Suppressor macrophage treated with lipopolysaccharide for 1 hour (primary cell): ENCODE measurements around the gene TSC1.

Experiments used
- DNase-seq, 3 donors: peaks; one replicate each; pipeline ENCODE4 v3.0.0-alpha.2; 2020 to 2022

TSC1 gene

DNA sequence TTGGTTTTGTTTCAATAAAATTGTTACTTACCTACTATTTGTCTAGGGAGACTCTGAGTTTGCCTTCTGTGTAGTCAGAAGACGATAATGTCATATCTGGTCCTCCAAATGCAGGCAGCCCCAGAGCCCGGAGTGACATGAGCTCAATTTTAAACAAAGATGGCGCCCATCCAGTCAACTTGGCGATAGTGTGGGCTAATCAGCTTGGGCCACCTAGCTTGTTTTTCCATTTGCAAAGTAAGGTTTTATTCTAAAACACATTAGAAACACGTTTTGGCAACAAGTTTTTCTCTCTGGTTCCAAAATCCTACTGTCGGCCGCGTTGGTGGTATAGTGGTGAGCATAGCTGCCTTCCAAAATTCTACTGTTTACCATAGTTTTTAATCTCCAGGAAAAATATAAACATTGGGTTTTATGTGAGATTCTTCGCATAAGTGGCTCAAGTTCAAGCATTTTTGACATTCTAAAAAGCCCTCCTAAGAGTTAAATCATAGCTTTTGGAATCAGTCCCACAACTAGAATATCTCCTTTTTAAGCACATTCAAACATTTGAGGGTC lies 13.2 kb downstream of the TSC1 start:
- no peak for DNase-seq

DNA sequence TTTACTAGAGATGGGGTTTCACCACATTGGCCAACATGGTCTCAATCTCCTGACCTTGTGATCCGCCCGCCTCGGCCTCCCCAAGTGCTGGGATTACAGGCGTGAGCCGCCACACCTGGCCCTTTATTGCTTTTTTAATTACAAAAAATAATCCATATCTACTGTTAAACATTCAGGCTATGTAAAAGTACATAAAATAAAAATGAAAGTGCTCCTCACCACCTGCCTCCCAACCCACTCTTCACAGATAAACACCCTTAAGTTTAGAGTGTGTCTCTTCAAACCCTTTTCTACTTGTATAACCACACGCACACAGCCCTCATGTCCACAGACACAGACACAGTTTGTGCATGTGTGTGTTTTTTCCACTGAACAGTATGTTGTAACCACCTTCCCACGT lies 16.7 kb downstream of the TSC1 start:
- no peak for DNase-seq

DNA sequence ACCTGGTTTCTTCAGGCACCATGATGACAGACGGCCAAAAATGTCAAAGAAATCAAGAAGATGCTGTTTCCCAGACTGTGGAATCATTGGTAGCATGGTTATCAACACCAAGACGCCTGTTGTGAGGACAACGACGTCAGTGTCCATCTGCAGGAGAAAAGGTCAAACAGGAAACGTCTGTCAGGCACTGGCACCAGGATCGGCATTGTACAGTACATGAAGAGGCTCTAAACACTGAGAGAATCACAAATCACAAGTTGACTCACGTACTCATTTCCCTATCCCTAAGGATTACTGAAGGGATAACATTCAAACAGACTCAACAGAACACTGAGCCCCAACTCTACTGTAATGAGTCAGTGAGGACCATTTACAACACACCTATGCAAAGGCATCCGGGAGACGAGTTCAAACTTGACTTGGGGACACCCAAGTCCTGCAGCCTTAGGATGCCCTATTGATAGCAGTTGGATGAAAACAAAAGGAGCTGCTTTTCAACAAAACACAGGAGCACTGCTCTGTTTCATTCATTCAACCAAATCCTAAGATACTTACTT lies 21.0 kb downstream of the TSC1 start:
- DNase-seq: no peak

DNA sequence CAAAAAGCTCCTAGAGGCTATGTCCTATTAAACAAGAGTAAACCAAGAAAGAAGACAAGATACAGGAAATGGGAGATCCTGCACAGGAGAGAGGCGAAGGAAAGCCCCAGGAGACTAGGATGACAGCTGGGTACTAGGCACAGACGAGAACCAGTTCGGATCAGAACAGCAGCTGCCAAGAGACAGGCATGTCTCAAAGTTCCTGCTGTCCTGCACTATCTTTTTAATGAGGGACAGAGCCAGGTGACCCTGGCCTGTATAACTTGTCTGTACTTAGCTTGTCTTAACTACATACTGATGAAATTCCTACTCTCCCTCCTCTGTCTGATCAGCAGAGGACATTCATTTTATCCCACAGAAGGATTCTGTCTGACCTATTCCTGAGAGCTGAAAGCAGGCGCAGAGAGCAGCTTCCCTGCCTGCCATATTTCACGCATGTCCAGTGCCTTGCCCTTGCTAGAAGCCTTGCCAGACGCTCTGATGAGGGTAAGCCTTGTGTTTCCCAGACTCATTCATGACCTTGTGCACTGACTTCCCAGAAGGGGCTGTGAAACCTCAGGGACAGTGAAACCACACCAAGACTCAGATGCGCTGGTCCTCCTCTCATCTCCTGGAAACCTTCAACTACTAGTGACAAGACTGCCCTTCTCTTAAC lies 24.7 kb downstream of the TSC1 start:
- no peak for DNase-seq

DNA sequence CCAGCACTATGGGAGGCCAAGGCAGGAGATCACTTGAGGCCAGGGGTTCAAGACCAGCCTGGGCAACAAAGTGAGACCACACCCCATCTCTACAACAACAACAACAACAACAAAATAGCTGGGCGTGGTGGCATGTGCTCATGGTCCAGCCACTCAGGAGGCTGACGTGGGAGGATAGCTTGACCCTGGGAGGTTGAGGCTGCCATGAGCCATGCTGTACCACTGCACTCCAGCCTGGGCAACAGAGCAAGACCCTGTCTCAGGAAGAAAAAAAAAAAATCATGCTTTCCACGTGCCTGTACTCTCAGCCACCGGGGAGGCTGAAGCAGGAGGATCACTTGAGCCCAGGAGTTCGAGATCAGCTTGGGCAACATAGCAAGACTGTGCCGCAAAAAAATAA lies 29.5 kb downstream of the TSC1 start:
- DNase-seq: no peak

DNA sequence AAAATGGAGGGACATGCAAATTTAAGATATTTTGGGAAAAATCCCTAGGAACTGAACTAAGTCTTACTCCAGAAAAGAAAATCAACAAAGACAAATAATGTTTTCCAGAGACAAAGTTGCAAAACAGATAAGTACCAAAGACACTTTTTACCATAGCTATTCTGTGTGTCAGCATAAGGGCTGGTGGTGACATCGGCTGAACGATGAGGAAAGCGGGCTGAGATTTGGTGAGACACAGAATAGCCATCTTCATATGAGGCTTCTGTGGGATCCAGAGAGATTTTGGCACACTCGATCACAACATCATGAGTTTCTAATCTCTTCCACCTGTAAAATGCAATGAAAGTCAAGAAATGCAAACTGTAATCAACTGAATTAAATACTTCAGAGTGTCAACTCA lies 32.3 kb downstream of the TSC1 start:
- no peak for DNase-seq

DNA sequence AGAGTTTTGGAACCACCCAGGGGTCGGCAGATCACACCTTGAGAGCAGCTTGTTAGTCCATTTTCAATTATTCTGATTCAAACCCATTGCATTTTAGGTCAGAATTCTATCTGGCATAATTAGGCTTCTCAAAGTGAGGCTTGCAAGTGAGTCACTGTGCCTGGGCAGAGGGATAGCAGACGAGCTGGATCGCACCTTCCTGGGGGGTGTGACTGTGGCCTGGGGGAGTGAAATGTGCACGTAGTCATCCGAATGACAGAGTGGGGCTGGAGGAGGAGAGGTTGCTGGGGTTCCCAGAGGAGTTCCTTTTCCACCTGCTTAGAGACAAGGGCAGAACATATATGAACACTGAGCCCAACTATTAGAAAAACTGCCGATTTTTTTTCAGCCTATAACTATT lies 34.0 kb downstream of the TSC1 start:
- DNase-seq: no peak

- DNase-seq: no peak
Measured at GRCh38 chr9:132909311-132909710, 35.1 kb downstream of the TSC1 start.

DNA sequence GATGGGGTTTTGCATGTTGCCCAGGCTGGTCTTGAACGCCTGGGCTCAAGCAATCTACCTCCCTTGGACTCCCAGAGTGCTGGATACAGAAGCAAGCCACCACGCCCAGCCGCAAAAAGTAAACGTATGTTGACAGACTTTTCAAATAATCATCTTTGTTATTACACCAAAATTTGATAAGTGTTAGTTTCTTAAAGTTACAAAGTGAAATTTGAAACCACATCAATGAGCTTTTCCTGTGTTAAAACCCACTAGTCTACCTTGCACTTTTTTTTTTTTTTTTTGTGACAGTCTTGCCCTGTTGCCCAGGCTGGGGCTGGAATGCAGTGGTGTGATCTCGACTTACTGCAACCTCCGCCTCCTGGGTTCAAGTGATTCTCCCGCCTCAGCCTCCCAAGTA lies 35.8 kb downstream of the TSC1 start:
- no peak for DNase-seq

GRCh38 chr9:132905726-132906125 lies 38.7 kb downstream of the TSC1 start:
- DNase-seq: no peak

GRCh38 chr9:132903574-132904492 lies 40.6 kb downstream of the TSC1 start:
- no peak for DNase-seq

DNA sequence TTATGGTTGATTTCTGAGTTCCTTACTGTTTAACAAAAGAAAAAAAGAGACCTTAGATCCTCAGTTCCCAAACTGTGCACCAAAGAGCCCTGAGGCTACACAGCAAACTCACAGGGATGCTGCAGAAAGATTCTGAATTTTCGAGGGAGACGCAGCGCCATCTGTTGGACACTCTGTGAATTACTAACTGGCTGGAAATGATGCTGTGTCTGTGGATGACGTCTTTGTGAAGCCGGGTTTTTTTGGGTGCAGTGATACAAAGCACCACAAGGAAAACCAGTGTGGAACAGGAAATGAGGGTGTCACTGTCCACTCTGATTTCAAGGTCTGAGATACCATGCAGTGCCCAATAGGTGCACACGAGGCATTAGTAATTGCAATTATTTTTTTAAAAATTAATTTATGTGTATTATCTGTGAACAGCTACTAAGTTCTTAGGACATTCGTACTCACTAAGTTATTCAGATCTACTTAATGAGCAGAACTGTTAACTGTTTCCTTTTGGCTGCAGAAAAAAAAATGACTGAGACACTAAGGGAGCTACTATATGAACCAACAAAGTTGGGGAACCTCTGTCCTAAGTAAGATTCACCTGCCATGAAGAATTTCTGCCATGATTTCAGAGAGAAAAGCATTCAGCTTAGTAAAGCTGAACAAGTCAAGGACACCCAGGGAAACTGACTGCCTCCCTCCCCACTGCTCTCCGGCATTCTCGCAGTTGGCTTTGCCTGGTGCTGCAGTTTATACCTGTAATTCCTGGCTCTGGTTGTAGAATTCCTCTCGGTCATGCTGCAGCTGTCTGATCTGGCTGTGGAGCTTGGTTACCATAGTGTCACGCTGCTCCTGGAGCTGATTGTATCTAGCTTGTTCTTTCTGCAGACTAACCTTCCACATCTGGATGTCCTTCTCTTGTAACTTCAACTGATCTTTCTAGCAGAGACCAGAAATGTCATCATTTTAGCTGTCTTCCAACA lies 42.3 kb downstream of the TSC1 start:
- DNase-seq: peak; percentile 83 to 92 (median 90)

DNA sequence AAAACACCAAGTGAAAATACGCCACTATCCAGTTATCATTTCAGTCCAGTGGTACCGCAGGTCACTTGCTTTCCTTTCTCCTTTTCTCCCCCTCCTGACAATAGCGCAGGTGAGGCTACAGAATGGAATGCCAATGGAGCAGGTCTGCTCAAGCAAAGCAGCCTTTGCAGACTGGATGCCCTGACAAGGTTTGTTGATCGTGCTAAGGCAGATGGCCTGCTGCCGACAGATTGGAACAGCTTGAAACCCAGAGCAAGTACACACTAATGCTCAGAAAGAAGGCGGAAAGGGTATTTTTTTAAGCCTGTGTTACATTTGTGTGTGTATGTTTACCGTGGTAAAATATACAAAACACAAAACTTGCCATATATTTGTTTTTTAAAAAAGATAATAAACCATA lies 46.4 kb downstream of the TSC1 start:
- no peak for DNase-seq

- DNase-seq: peak in 2 of 3 donors; percentile 26 to 41
Measured at GRCh38 chr9:132896906-132897305, 47.5 kb downstream of the TSC1 start.

GRCh38 chr9:132896264-132896663 lies 48.2 kb downstream of the TSC1 start:
- DNase-seq: no peak

DNA sequence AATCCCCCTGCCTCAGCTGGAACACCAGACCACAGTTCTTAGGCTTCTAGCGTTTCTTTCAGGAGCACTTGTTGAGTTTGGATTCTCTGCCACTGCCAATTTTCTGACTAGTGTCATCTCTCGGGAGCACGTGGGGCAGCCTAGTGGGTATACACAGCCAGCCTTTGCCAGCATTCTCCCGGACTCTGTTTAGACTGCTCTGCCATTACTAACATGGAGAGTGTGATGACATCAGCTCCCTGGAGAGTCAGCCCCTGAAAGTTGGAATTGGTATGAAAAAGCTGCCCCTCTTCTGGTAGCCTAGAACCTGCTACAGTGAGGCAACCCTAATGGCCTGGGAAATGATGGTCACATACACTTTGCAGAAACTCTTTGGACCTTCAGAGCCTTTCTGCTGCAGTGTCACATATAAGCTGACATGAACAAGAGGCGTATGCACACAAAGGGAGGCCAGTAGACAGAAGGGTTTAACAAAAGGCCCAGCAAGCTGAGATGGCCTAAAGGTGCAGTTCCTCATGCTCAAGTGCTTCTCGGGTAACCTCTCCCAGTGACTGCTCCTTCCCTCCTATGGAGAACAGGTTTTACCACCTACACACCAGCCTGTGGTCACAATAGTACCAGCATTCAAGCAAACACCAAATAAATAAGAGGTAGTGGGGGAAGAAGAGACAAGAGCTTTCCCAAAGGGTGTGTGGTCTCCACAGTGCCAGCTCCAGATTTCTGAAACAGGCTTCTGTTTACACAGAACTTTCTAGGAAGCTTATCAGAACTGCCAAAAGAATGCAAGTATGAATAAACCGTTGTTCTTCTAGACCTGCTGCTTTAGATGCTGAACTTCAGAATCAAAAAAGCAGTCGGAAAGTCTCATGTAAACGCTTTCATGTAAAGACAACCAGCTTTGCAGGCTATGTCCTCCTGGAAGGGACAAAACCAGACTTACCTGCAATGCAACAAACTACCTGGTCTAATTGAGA lies 49.3 kb downstream of the TSC1 start:
- DNase-seq: no peak

GRCh38 chr9:132894346-132894745 lies 50.1 kb downstream of the TSC1 start:
- no peak for DNase-seq

GRCh38 chr9:132892400-132892799 lies 52.0 kb downstream of the TSC1 start:
- DNase-seq: no peak

GRCh38 chr9:132888151-132888550 lies 56.3 kb downstream of the TSC1 start:
- no peak for DNase-seq

- no peak for DNase-seq
Measured at GRCh38 chr9:132887181-132888120, 57.0 kb downstream of the TSC1 start.
